SK-N-SH (cell line): Measurements from ENCODE around the gene ARHGEF4.

Source experiments
- CTCF ChIP-seq: fragments of 200-600 bp; sonication (generic); IDR thresholded peaks from 2 replicates; pipeline ENCODE4 v1.6.1; 2017; ENCODE audit warnings: antibody characterized with exemption, mild to moderate bottlenecking, moderate library complexity
- RFX5 ChIP-seq: IDR thresholded peaks from 2 replicates; pipeline ENCODE4 v1.6.1; 2012; ENCODE audit warnings: mild to moderate bottlenecking, improper control_type of control experiment, low read length
- TAF1 ChIP-seq: IDR thresholded peaks from 2 replicates; pipeline ENCODE4 v1.6.1; 2012; ENCODE audit warnings: low read depth, mild to moderate bottlenecking, low read length, moderate library complexity, borderline replicate concordance
- YY1 ChIP-seq: IDR thresholded peaks from 2 replicates; pipeline ENCODE4 v1.4.0; 2012; ENCODE audit warnings: low read depth, mild to moderate bottlenecking

- no peak for TF ChIP-seq RFX5
- no peak for TF ChIP-seq YY1
- TF ChIP-seq CTCF = no peak
- no peak for TF ChIP-seq TAF1
Observed at GRCh38 chr2:130892793-130893785, 56.4 kb downstream of the ARHGEF4 start.
